Hematopoietic multipotent progenitor cell (in vitro differentiated cells): ENCODE data around the gene ZSCAN10. TPM values are rescaled to one million over a fixed set of nuclear protein-coding genes. Genes with fewer than 3 reads are reported as not detected.
"Not testable (repeated sequence)": the region's sequence is repeated elsewhere in the genome, so short reads cannot be mapped to it uniquely, and the experiment has no call there.

Experiments
- DNase-seq, 3 donors: peaks; one replicate each; pipeline ENCODE4 v3.0.0-alpha.2; 2011 to 2015; ENCODE audit warnings: low read depth in 2 of 3, low spot score in 2 of 3
- total RNA-seq: library from RNA; depleted of rRNA; stranded (reverse); fragments of >200 nt; gene quantifications from one replicate; pipeline ENCODE4 v1.2.3, GENCODE V29; 2012

The ZSCAN10 gene
- total RNA-seq, 1 donor = under 0.01 TPM

DNA sequence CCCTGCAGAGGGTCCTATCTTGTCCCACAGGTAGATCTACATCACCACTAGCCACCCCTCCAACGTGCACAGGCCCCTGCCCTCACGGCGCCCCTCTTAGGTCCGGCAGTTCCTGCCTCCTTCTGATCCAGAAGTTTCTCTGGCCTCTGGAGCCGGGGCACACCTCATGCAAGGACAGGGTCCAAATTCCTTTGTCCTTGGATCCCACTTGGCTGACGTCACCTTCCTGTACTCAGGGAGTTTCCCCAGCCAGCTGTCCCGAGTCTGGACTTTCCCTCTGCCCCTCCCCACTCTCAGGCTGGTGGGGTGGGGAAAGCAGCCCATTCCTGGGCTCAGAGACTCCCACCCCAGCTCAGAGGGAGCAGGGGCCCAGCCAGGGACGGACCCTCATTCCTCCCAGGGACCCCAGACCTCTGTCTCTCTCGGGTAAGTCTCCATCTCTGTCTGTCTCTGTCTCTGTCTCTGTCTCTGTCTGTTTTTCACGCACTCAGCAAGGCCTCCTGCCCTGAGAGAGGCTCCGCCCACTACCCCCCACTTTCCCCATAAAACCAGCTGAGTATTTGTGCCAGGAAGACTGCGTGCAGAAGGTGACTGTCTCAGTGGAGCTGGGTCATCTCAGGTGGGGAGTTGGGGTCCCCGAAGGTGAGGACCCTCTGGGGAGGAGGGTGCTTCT lies 33.9 kb downstream of the ZSCAN10 start, which contains the start of gene IL32:
Gene IL32, plus strand, starts transcription at position 572 of the 673 bp plus-strand sequence. CDS start 172 bp downstream, outside the sequence.
- peak in 1 of 3 donors; percentile 53 for DNase-seq

GRCh38 chr16:3063625-3064386 lies 35.3 kb downstream of the ZSCAN10 start:
- DNase-seq = no peak

GRCh38 chr16:3062553-3062952 lies 36.5 kb downstream of the ZSCAN10 start:
- DNase-seq = no peak

DNA sequence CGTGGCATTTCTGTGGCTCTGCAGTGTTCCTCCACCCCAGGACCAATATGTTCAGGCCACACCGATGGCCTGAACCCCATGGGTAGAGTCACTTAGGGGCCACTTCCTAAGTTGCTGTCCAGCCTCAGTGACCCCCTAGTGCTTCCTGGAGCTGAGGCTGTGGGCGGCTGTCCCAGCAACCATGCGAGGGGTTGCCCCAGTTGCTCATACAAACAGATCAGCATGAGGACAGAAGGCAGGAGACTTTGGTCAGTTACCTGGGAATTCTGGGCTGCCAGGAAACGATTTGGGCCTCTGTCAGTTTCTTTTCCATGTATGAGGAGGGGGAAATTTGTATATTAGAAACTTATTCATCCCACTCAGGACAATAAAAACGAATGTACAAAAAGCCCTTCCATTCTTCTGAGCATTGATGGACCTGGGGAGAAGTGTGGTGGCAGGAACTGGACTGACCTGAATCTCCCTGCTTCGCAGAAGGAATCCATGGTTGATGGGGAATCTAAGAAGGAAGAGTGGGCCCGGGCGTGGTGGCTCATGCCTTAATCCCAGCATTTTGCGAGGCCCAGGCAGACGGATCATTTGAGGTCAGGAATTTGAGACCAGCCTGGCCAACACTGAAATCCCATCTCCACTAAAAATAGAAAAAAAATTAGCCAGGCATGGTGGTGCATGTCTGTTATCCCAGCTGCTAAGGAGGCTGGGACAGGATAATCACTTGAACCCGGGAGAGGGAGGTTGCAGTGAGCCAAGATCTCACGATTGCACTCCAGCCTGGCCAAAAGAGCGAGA lies 38.6 kb downstream of the ZSCAN10 start:
- DNase-seq = no peak

- no peak for DNase-seq
These were observed 39.3 kb downstream of the ZSCAN10 start for GRCh38 chr16:3059723-3060242.

DNA sequence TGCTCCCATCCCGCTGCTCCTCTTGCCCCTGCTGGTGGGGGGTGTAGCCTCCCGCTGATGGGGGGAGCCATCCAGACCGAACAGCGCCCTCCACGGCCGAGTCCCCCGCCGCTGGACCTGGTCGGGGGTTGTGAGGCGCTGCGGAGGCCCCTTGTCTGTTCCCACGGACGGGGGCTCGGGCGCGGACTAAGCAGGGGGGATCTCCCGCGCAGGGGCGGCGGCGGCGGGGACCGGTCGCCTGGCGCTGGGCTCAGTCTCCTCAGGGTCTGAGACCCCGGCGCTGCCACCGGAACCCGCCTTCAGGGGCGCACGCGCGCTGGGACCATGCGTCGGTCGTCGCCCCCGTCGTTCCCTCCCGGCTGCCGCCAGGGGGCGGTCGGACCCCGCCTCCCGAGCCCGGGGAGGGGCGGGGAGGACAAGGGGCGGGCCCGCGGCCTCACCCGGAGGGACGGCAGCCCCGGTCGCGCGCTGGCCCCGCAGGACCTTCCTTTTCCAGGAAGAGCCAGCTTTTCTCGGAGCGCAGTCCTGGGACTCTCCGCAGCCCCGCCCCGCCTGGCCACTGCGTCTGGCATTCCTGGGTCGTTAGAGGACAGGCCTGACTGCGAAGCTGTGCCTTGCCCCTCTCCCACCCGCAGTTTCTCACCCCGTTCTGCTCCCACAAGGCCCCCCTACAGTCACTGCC lies 39.9 kb downstream of the ZSCAN10 start:
- DNase-seq = peak; percentile 82 to 86 (median 85)

- peak in 2 of 3 donors; percentile 52 to 63 for DNase-seq
These were observed 40.7 kb downstream of the ZSCAN10 start for GRCh38 chr16:3058139-3059030.

DNA sequence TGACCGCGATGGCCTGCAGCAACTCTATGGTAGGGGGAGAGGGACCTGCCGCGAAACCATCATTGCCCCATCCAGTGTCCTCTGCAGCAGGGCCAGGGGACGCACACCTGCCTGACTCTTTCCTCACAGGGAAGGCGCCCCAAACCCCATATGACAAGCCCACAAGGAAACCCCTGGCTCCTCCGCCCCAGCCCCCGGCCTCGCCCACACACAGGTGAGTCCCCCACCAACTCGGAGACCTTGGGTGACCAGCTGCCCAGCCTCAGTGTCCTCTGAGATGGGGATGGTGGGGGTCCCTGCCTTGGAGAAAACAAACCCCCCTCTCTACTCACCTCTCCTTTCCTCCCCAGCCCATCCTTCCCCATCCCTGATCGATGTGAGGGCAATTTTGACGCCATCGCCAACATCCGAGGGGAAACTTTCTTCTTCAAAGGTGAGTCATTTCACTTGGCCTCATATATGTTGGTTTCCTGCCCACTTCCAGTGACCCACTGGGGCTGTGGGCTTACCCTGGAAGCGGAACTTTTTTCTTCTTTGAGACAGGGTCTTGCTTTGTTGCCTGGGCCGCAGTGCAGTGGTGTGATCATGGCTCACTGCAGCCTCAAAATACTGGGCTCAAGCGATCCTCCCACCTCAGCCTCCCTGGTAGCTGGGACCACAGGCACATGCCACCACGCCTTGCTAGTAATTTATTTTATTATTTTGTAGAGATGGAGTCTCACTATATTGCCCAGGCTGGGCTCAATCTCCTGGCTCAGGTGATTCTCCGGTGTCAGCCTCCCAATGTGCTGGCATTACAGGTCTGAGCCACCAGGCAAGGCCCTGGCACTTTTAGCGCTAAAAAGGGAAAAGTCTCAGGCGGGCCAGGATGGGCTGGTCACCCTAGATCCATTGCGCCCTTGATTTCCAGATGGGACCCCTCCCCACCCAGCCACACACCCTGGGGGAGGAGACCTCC lies 41.6 kb downstream of the ZSCAN10 start:
- no peak for DNase-seq

GRCh38 chr16:3056336-3057180 lies 42.5 kb downstream of the ZSCAN10 start:
- no peak for DNase-seq

GRCh38 chr16:3055734-3056115 lies 43.4 kb downstream of the ZSCAN10 start:
- not testable (repeated sequence) for DNase-seq

GRCh38 chr16:3054965-3055733 lies 43.9 kb downstream of the ZSCAN10 start:
- DNase-seq = peak in 2 of 3 donors; percentile 47 to 69

GRCh38 chr16:3053330-3053710 lies 45.8 kb downstream of the ZSCAN10 start:
- not testable (repeated sequence) for DNase-seq

GRCh38 chr16:3052571-3053329 lies 46.3 kb downstream of the ZSCAN10 start:
- DNase-seq = not testable (repeated sequence)

DNA sequence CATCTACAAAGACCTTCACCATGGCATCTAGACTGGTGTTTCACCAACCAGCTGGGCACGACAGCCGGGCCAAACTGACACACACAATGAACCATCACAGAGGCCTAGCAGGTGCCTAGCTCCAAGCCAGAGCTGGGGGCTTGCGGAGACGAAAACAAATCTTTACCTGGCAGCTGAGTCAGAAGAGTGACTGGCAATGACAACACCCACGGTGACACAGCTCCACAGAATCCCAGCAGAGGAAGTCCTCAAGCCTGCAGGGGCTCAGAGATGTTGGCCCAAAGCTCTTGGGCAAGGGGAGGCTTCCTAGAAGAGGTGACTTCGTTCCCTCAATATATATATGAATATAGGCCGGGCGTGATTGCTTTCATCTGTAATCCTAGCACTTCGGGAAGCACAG lies 47.6 kb downstream of the ZSCAN10 start:
- no peak for DNase-seq

GRCh38 chr16:3051009-3051408 lies 48.1 kb downstream of the ZSCAN10 start:
- DNase-seq = no peak

- DNase-seq = no peak
These were observed 48.6 kb downstream of the ZSCAN10 start for GRCh38 chr16:3050487-3050886.
